ENCODE results near the gene TMEM171. TPM values are rescaled to one million over a fixed set of nuclear protein-coding genes. Genes with fewer than 3 reads are reported as not detected.

The TMEM171 gene
- total RNA-seq, 1 experiment from 2014 or later, result 1.7 TPM

DNA sequence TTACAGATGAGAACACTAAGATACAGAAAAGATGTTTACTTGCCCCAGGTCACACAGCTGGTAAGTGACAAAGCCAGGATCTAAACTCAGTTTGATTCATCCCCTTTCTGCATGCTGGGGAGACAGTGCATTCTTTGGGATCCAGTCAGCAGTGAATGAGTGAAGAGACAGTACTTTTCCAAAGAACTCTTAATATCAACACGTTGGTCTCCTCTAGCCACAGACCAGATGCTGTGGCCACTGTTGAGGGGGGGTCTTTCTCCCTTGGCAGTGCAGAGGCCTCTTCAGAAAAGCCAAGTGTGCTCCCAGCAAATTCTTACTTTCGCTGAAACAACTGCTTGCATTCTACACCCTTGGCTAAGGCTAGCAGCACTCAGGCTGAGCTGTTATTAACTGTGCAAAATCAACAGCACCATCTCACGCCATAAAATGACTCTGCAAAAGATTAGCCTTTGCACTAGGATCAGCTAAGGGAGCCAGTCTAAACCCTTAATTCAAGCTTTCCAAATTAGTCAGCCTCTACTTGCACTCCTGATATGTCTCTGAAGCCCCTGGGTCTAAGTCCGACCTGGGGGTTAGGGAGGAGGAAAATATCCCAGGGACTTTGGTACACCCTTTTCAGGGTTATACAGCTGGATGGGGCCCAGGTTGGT, 4.8 kb upstream of the TMEM171 start (continued):
- TF ChIP-seq, protein P1, sequence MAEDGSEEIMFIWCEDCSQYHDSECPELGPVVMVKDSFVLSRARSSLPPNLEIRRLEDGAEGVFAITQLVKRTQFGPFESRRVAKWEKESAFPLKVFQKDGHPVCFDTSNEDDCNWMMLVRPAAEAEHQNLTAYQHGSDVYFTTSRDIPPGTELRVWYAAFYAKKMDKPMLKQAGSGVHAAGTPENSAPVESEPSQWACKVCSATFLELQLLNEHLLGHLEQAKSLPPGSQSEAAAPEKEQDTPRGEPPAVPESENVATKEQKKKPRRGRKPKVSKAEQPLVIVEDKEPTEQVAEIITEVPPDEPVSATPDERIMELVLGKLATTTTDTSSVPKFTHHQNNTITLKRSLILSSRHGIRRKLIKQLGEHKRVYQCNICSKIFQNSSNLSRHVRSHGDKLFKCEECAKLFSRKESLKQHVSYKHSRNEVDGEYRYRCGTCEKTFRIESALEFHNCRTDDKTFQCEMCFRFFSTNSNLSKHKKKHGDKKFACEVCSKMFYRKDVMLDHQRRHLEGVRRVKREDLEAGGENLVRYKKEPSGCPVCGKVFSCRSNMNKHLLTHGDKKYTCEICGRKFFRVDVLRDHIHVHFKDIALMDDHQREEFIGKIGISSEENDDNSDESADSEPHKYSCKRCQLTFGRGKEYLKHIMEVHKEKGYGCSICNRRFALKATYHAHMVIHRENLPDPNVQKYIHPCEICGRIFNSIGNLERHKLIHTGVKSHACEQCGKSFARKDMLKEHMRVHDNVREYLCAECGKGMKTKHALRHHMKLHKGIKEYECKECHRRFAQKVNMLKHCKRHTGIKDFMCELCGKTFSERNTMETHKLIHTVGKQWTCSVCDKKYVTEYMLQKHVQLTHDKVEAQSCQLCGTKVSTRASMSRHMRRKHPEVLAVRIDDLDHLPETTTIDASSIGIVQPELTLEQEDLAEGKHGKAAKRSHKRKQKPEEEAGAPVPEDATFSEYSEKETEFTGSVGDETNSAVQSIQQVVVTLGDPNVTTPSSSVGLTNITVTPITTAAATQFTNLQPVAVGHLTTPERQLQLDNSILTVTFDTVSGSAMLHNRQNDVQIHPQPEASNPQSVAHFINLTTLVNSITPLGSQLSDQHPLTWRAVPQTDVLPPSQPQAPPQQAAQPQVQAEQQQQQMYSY (CRISPR knock-in tag; IDR thresholded peaks at IDR 0.05), result no peak
- no peak for TF ChIP-seq SMAD4 (CRISPR knock-in tag; IDR thresholded peaks at IDR 0.05)

DNA sequence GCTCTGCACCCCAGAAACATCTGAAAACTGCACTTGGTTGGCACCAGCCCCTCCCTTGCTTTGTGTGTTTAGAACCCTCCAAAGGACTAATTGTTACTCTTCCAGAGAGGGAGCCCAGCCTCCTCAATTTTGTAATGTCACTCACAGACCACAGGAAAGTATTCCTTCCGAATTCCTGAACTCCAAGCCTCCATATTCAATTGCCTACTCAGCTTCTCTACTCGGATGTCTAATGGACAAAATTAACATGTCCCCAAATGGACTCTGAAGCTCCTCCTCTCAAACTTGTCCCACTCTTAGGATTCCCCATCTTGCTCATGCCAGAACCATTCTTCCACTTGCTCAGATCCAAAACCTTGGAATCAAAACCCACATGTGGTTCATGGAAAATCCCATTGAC, 3.9 kb upstream of the TMEM171 start:
- Mint-ChIP-seq H3K27ac (no peak overlapping the region), H3K36me3 (no peaks in the 10 kb centered on the region), H3K9me3 (peaks cover 10% of the 10 kb centered on the region), H3K4me1 (peaks cover 23% of the 10 kb centered on the region), H3K4me3 (no peak overlapping the region), H3K27me3 (ENCODE audit: low read depth) (peaks cover 41% of the 10 kb centered on the region)
- ATAC-seq (no peak), DNase-seq (ENCODE audit: low spot score) (no peak)
- POLR2A ChIA-PET, result no interaction called here
- TF ChIP-seq, protein P2, sequence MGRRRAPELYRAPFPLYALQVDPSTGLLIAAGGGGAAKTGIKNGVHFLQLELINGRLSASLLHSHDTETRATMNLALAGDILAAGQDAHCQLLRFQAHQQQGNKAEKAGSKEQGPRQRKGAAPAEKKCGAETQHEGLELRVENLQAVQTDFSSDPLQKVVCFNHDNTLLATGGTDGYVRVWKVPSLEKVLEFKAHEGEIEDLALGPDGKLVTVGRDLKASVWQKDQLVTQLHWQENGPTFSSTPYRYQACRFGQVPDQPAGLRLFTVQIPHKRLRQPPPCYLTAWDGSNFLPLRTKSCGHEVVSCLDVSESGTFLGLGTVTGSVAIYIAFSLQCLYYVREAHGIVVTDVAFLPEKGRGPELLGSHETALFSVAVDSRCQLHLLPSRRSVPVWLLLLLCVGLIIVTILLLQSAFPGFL (CRISPR knock-in tag; IDR thresholded peaks at IDR 0.05; ENCODE audit: borderline replicate concordance), result no peak
- TF ChIP-seq TEAD4 (CRISPR knock-in tag; IDR thresholded peaks at IDR 0.05) (no peak), SP1 (CRISPR knock-in tag; conservative IDR thresholded peaks at IDR 0.05) (no peak), ETV6 (CRISPR knock-in tag; IDR thresholded peaks at IDR 0.05) (no peak), RORB (CRISPR knock-in tag; IDR thresholded peaks at IDR 0.05) (no peak), HMGA2 (CRISPR knock-in tag; IDR thresholded peaks at IDR 0.05) (no peak), NR1H2 (CRISPR knock-in tag; IDR thresholded peaks at IDR 0.05) (no peak), ZBTB21 (CRISPR knock-in tag; IDR thresholded peaks at IDR 0.05; ENCODE audit: borderline replicate concordance) (no peak), TCF7 (CRISPR knock-in tag; IDR thresholded peaks at IDR 0.05; ENCODE audit: low read depth) (no peak), GABPB1 (CRISPR knock-in tag; IDR thresholded peaks at IDR 0.05) (no peak), GRHL2 (CRISPR knock-in tag; IDR thresholded peaks at IDR 0.05; ENCODE audit: insufficient replicate concordance, severe bottlenecking) (no peak), ELF4 (CRISPR knock-in tag; IDR thresholded peaks at IDR 0.05; ENCODE audit: low read depth) (no peak), TEAD1 (CRISPR knock-in tag; IDR thresholded peaks at IDR 0.05) (no peak), MYBL2 (CRISPR knock-in tag; IDR thresholded peaks at IDR 0.05) (no peak)
- TF ChIP-seq, protein P3, sequence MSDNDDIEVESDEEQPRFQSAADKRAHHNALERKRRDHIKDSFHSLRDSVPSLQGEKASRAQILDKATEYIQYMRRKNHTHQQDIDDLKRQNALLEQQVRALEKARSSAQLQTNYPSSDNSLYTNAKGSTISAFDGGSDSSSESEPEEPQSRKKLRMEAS (CRISPR knock-in tag; IDR thresholded peaks at IDR 0.05), result no peak
- TF ChIP-seq, protein P4, sequence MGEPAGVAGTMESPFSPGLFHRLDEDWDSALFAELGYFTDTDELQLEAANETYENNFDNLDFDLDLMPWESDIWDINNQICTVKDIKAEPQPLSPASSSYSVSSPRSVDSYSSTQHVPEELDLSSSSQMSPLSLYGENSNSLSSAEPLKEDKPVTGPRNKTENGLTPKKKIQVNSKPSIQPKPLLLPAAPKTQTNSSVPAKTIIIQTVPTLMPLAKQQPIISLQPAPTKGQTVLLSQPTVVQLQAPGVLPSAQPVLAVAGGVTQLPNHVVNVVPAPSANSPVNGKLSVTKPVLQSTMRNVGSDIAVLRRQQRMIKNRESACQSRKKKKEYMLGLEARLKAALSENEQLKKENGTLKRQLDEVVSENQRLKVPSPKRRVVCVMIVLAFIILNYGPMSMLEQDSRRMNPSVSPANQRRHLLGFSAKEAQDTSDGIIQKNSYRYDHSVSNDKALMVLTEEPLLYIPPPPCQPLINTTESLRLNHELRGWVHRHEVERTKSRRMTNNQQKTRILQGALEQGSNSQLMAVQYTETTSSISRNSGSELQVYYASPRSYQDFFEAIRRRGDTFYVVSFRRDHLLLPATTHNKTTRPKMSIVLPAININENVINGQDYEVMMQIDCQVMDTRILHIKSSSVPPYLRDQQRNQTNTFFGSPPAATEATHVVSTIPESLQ (CRISPR knock-in tag; IDR thresholded peaks at IDR 0.05), result no peak
- TF ChIP-seq, protein P5, sequence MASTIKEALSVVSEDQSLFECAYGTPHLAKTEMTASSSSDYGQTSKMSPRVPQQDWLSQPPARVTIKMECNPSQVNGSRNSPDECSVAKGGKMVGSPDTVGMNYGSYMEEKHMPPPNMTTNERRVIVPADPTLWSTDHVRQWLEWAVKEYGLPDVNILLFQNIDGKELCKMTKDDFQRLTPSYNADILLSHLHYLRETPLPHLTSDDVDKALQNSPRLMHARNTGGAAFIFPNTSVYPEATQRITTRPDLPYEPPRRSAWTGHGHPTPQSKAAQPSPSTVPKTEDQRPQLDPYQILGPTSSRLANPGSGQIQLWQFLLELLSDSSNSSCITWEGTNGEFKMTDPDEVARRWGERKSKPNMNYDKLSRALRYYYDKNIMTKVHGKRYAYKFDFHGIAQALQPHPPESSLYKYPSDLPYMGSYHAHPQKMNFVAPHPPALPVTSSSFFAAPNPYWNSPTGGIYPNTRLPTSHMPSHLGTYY (CRISPR knock-in tag; IDR thresholded peaks at IDR 0.05), result no peak
- CTCF ChIA-PET, result interaction anchor here (1.3 to 1.6 kb wide), 3 partner anchors 54 to 100 kb away, joined by 3 to 5 read pairs (median 4); no protein-coding TSS in a partner anchor

Data from WTC11 (cell line).